Activated gamma-delta T cell treated with anti-CD3 and anti-CD28 coated beads, Interleukin-2, amount 50 U/mL, for 16 hours (primary cell): Measurements from ENCODE around the gene B4GALNT3.

Experiments used
- DNase-seq: peaks from one replicate; pipeline ENCODE4 v3.0.0-alpha.2; 2020; ENCODE audit warnings: low read depth

B4GALNT3 gene

DNA sequence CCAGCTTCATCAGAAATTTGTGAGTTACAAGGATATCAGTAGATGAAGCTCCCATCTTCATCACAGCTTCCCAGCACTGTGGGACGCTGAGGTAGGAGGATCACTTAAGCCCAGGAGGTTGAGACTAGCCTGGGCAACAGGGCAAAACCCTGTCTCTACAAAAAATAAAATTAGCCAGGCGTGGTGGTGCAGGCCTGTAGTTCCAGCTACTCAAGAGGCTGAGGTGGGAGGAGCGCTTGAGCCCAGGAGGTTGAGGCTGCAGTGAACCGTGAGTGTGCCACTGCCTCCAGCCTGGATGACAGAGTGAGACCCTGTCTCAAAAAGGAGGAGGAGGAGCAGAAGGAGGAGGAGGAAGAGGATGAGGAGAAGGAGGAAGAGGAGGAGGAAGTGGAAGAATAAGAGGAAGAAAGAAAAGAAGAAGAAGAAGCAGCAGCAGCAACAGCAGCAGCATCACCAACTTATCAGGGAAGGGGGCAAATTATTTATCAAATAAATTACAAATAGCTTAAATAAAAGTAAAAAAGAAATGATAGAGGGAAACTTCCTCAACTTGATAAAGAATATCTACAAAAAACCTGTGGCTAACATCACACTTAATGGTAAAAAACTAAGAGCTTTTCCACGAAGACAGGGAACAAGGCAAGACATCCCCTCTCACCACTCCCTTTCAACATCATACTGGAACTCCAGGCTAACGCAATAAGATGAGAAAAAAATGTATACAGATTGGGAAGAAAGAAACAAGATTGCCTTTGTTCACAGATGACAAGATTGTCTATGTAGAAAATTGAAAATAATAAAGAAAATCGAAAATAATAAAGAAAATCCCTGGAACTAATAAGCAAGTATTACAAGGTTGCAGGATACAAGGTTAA, 133.9 kb downstream of the B4GALNT3 start:
- DNase-seq, result no peak

DNA sequence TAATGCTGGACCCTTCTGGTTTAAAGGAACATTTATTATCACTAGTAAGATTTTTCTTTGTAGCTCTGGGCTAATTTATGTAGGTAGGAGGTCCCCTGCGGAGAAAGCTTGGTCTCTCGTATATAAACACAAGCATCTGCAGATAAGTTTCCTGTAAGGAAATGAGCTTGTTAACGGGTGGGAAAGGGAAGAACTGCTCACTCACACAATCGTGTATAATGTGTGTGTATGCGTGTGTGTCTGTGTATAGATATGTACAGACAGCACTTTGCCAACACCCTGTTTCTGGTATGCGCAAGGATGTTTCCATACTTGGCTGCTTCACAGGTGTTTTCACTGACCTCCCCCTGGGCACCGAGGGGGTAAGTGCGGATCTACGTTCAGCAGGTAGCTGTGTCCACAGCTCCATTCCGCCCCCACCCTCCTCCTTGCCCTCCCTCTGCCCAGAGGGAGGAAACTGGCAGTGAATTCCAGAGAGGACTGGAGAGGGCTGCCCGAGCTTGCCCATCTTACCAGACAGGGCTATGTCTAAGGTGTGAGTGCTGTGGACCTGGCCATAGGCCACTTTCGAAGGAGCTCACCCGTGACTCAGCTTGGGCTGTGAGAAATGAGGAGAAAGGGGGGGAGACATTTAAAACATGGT, 138.3 kb downstream of the B4GALNT3 start:
- DNase-seq, result no peak

DNA sequence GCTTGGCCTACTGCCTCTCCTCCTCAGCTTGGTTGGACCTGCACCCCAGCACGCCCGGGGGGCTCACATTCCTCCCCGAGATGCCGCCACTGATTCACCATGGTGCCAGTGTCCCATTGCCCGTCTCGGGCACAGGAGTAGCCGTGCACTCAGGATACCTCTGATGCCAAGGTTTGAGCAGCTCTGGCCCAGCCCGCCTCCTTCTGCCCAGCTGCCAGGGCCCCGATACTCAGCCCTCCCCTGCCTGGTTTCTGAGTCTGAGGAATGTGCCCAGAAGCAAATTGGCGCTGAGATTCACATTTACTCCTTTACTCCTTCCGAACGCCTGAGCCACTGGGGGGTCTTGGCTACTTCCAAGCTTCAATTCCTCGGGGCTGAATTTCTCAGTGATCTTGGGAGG, 140.0 kb downstream of the B4GALNT3 start:
- no peak for DNase-seq

DNA sequence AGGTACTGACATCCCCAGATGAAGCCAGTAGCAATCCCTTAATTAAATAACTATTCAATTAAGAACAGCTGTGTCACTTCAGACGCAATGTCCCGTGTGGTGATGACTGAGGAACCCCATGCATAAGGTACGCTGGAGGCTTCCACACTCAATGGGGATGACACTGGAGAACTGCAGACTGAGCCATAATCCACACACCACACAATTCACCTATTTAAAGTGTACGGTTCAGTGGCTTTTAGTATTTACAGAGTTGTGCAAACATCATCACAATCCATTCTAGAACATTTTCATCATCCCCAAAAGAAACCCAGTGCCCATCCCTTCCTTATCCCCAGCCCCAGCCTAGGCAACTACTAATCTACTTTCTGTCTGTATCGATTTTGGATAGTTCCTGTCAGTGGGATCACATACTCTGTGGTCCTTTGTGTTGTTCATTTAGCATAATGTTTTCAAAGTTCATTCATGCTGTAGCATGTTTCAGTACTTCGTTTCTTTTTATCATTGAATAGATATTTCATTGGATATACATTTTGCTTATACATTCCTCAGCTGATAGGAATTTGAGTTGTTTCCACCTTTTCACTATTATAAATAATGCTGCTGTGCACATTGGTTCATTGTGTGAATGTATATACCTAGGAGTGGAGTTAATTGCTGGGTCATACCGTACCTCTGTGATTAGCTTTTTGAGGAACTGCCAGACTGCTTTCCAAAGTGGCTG, 142.4 kb downstream of the B4GALNT3 start:
- no peak for DNase-seq

DNA sequence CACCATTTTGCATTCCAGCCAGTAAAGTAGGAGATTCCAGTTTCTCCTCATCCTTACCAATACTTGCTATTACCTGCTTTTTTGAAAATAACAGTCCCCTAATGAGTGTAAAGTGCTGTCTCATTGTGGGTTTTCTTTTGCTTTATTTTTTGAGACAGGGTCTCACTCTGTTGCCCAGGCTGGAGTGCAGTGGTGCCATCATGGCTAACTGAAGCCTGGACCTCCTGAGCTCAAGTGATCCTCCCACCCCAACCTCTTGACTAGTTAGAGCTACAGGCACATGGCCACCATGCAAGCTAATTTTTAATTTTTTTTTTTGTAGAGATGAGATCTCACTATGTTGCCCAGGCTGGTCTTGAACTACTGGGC, 142.9 kb downstream of the B4GALNT3 start:
- no peak for DNase-seq

DNA sequence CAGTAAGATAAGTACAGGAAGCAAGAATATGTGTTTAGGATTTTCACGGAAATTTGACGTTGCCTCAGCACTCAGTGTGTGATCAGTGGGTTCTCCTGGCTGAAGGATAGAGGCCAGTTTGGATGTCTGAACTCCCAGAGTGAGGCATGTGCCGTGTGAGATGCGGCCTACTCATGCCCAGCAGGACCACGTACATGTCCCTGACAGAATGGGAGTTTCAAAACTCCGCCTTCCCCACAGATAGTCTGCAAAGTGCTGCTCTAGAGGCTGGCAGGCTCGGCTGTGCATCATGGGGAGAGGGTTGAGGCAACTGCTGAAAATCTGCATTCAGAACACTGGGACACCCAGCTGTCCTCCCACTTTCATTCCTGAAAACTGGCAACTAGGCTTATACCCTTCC, 145.2 kb downstream of the B4GALNT3 start:
- no peak for DNase-seq

DNA sequence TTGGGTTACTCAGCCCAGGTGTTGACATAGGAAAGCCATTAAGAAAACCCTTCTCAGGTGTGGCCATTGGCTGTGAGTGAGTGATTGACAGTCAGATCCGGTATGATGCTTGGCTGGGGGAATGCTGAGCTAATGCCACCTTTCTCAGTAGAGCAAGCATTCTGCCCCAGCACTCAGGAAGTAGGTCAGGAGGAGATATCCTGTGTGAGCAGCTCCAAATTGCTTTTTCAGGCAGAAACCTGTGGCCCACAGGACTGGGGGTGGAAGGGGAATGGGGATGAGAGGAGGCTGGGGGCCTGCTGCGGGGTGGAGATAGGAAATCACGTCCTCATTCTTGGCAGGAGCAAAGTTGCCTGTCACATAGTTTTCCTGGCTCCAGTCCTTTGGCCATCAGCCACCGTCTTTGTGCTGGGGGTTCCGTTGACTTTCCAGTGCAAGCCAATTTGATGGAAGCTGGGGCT, 147.8 kb downstream of the B4GALNT3 start:
- DNase-seq, result no peak

DNA sequence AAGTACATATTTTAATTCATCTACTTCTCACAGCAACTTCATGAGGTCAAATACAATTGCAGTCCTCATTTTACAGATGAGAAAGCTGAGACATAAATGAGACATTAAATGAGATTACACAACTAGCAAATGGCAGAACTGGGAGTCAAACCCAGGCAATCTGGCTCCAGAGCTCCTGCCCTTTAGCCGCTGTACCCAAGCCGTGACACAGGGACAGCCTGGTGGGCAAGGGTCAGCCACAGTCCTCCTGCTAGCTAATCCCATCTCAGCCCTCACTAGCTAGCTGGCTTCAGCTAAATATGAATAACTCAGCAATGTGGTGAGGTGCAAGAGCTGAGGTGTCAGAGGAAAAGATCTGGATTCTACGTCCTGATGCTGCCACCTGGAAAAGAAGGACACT, 148.7 kb downstream of the B4GALNT3 start:
- no peak for DNase-seq

DNA sequence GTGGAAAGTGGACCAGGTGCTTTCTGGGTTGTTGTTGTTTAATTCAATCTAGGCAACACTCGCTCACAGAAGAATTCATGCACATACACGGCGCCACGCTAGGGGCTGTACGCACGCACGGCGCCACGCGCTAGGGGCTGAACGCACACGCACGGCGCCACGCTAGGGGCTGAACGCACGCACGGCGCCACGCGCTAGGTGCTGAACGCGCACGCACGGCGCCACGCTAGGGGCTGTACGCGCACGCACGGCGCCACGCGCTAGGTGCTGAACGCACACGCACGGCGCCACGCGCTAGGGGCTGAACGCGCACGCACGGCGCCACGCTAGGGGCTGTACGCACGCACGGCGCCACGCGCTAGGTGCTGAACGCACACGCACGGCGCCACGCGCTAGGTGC, 149.2 kb downstream of the B4GALNT3 start:
- no peak for DNase-seq

DNA sequence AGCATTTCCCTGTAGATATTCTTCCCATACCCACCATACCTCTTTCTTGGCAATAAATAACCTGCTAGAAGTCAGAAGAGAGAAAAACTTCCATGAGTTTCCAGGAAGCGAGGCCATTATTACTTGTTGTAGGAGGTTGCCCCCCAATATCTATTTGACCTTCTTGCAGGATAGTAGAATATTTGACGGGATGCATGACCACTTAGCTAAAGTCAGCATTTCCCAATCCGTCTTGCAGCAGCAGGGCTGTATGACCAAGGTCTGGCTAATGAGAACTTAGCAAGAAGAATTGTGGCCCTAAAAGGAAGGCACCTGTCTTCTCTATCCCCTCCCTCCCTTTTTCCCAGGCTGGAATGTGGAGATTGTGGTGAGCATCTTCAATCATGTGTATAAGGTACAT, 152.0 kb downstream of the B4GALNT3 start:
- no peak for DNase-seq

DNA sequence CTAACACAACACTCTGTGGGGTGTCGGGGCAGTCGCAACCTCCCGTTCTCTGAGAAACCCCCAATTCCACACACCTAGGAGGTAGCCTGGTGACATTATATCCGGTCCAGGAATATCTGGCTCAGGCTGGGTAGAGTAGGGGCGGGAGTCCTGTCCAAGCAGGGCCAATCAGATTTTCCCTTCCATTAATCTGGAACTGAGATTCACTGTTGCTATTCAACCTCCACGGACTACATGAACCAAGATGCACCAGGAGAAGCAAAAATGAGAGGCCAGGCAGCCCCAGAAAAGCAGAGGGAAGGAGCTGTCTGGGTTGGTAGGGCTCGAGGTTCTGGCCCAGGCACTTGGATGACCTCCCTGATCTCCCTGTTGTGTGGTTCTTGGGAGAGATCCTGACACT, 152.6 kb downstream of the B4GALNT3 start:
- no peak for DNase-seq

DNA sequence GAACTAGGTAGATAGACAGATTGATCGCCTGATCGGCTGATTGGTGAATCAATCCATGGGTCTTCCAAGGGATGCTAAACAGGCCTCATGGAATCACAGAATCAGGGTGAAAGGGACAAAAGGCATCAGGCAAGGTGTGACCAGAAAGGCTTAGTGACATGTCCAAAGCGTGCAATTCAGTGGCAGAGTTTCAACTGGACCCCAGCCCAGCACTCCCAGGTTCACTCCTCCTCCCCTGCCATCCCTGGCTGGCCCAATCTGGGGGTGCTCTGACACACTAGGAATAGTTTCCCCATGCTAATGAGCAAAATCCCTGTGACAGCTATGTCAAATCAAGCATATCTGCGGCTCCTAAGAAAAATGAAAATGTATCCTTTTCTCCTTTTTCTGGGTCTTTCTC, 153.1 kb downstream of the B4GALNT3 start:
- no peak for DNase-seq
